Neuron (in vitro differentiated cells): ENCODE results near the gene NAT14.
A peak's percentile ranks its signal among the peaks of the same experiment; 100 is the strongest.

Experiments
- H2AFZ ChIP-seq: one replicate; pipeline ENCODE4 v1.6.1; 2013; ENCODE audit warnings: low read depth, mild to moderate bottlenecking, inconsistent platforms, low read length, moderate library complexity
- H3K27me3 ChIP-seq: one replicate; pipeline ENCODE4 v1.6.1; 2013; ENCODE audit warnings: low read length; ENCODE audit not compliant: insufficient read depth
- H3K36me3 ChIP-seq: one replicate; pipeline ENCODE4 v1.6.1; 2013; ENCODE audit warnings: low read length; ENCODE audit not compliant: insufficient read depth
- H3K4me1 ChIP-seq: one replicate; pipeline ENCODE4 v1.6.1; 2013; ENCODE audit warnings: low read length; ENCODE audit not compliant: insufficient read depth
- H3K4me3 ChIP-seq: 2 replicates; pipeline ENCODE4 v1.5.1; 2013; ENCODE audit warnings: mild to moderate bottlenecking, low read length, moderate library complexity
- H3K9me3 ChIP-seq: one replicate; pipeline ENCODE4 v1.6.1; 2013; ENCODE audit warnings: low read length

NAT14 gene

DNA sequence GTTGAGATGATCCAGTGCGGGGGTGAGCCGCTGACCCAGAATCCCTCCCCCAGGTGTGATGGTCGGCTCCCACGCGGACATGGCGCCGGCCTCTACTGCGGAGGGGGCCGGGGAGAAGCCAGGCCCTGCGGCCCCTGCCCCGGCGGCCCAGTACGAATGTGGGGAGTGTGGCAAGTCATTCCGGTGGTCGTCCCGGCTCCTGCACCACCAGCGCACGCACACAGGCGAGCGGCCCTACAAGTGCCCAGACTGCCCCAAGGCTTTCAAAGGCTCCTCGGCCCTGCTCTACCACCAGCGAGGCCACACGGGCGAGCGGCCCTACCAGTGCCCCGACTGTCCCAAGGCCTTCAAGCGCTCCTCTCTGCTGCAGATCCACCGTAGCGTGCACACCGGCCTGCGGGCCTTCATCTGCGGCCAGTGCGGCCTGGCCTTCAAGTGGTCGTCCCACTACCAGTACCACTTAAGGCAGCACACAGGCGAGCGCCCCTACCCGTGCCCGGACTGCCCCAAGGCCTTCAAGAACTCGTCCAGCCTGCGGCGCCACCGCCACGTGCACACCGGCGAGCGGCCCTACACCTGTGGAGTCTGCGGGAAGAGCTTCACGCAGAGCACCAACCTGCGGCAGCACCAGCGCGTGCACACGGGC lies 3.7 kb upstream of the NAT14 start:
- no peaks in the 10 kb centered on the region for H3K9me3 ChIP-seq
- H3K36me3 ChIP-seq, result peaks cover 3% of the 10 kb centered on the region
- H3K27me3 ChIP-seq, result no peaks in the 10 kb centered on the region
- H2AFZ ChIP-seq, result no peak overlapping the region
- H3K4me3 ChIP-seq, result no peak overlapping the region
- peaks cover 34% of the 10 kb centered on the region for H3K4me1 ChIP-seq

- Histone ChIP-seq H3K9me3 (no peaks in the 10 kb centered on the region), H3K4me3 (no peak overlapping the region), H2AFZ (no peak overlapping the region), H3K4me1 (peaks cover 39% of the 10 kb centered on the region), H3K27me3 (no peaks in the 10 kb centered on the region), H3K36me3 (peaks cover 3% of the 10 kb centered on the region)
Observed at GRCh38 chr19:55481794-55482155, 3.2 kb upstream of the NAT14 start.

DNA sequence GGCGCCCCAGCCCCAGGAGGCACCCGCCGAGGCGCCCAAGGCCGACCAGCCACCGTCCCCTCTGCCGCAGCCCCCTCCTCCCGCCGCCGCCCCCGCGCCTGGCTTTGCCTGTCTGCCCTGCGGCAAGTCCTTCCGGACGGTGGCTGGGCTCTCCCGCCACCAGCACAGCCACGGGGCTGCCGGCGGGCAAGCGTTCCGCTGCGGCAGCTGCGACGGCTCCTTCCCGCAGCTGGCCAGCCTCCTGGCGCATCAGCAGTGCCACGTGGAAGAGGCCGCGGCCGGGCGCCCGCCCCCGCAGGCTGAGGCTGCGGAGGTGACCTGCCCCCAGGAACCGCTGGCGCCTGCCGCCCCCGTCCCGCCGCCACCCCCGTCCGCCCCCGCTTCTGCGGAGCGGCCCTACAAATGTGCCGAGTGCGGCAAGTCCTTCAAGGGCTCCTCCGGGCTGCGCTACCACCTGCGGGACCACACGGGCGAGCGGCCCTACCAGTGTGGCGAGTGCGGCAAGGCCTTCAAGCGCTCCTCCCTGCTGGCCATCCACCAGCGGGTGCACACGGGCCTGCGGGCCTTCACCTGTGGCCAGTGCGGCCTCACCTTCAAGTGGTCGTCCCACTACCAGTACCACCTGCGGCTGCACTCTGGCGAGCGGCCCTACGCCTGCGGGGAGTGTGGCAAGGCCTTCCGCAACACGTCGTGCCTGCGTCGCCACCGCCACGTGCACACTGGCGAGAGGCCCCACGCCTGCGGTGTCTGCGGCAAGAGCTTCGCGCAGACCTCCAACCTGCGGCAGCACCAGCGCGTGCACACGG lies 2.6 kb upstream of the NAT14 start:
- Histone ChIP-seq H3K9me3 (no peaks in the 10 kb centered on the region), H3K36me3 (peaks cover 3% of the 10 kb centered on the region), H3K4me3 (no peak overlapping the region), H3K4me1 (peaks cover 43% of the 10 kb centered on the region), H2AFZ (no peak overlapping the region), H3K27me3 (no peaks in the 10 kb centered on the region)

DNA sequence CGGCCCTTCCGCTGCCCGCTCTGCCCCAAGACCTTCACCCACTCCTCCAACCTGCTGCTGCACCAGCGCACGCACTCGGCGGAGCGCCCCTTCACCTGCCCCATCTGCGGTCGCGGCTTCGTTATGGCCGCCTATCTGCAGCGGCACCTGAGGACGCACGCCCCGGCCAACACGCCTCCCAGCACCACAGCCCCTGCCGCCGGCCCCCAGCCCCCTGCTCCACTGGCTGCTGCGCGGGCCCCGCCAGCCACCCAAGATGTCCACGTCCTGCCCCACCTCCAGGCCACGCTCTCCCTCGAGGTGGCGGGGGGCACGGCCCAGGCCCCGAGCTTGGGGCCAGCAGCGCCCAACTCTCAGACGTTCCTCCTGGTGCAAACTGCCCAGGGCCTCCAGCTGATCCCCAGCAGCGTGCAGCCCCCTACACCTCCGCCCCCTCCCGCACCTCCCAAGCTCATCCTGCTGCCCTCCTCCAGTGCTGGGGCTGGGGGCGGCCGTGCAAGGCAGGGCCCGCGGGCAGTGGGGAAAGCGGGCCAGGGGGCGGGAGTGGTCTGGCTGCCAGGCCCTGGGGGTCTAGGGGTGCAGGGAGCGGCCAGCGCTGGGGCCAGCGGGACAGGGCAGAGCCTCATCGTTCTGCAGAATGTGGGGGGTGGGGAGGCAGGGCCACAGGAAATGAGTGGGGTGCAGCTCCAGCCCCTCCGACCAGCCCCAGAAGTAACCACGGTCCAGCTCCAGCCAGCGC lies 1.9 kb upstream of the NAT14 start:
- Histone ChIP-seq H2AFZ (no peak overlapping the region), H3K27me3 (no peaks in the 10 kb centered on the region), H3K4me3 (no peak overlapping the region), H3K36me3 (peaks cover 3% of the 10 kb centered on the region), H3K4me1 (peaks cover 45% of the 10 kb centered on the region), H3K9me3 (no peaks in the 10 kb centered on the region)

- H2AFZ ChIP-seq, result peak overlapping the region; percentile 66
- peak overlapping the region; percentile 67 for H3K4me3 ChIP-seq
Observed at GRCh38 chr19:55483706-55484592, 1.0 kb upstream of the NAT14 start.

DNA sequence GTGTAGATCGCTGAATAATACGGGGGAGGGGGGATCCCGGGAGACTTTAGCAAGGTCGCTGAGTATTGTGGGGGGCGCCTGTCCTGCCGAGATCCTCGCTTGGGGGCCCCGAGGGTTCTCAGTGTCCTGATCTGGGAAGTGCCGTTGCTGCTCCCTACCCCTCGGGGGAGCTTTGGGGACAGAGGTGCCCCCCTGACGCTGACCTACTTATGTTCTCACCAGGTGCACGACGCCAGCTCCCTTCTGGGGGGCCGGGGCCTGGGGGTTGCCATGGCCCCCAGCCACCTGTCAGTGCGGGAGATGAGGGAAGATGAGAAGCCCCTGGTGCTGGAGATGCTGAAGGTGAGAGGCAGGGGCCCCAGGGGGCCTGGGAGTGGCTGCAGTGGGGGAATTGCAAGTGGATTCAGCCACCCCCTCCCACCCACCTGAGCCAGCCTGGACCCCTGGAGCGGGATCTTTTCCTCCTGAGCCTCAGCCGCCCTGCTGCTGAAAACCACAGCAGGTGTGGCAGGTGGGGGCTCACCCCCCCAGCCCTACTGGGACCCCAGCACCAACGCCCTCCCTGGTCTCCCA lies 537 bp downstream of the NAT14 start:
- H3K4me1 ChIP-seq, result peaks cover 56% of the 10 kb centered on the region
- H3K4me3 ChIP-seq, result peak overlapping the region; percentile 67
- H2AFZ ChIP-seq, result peak overlapping the region; percentile 66
- H3K9me3 ChIP-seq, result no peaks in the 10 kb centered on the region
- H3K27me3 ChIP-seq, result no peaks in the 10 kb centered on the region
- peaks cover 3% of the 10 kb centered on the region for H3K36me3 ChIP-seq

More at GRCh38 chr19:55483706-55484592, 1.0 kb upstream of the NAT14 start:
- Histone ChIP-seq H3K36me3 (peaks cover 3% of the 10 kb centered on the region), H3K27me3 (no peaks in the 10 kb centered on the region), H3K9me3 (no peaks in the 10 kb centered on the region), H3K4me1 (peaks cover 49% of the 10 kb centered on the region)

GRCh38 chr19:55486043-55486970 lies 1.3 kb downstream of the NAT14 start:
- H3K4me1 ChIP-seq, result peaks cover 60% of the 10 kb centered on the region
- H3K27me3 ChIP-seq, result no peaks in the 10 kb centered on the region
- no peak overlapping the region for H2AFZ ChIP-seq
- H3K36me3 ChIP-seq, result peaks cover 3% of the 10 kb centered on the region
- no peaks in the 10 kb centered on the region for H3K9me3 ChIP-seq
- H3K4me3 ChIP-seq, result peak overlapping the region; percentile 67

DNA sequence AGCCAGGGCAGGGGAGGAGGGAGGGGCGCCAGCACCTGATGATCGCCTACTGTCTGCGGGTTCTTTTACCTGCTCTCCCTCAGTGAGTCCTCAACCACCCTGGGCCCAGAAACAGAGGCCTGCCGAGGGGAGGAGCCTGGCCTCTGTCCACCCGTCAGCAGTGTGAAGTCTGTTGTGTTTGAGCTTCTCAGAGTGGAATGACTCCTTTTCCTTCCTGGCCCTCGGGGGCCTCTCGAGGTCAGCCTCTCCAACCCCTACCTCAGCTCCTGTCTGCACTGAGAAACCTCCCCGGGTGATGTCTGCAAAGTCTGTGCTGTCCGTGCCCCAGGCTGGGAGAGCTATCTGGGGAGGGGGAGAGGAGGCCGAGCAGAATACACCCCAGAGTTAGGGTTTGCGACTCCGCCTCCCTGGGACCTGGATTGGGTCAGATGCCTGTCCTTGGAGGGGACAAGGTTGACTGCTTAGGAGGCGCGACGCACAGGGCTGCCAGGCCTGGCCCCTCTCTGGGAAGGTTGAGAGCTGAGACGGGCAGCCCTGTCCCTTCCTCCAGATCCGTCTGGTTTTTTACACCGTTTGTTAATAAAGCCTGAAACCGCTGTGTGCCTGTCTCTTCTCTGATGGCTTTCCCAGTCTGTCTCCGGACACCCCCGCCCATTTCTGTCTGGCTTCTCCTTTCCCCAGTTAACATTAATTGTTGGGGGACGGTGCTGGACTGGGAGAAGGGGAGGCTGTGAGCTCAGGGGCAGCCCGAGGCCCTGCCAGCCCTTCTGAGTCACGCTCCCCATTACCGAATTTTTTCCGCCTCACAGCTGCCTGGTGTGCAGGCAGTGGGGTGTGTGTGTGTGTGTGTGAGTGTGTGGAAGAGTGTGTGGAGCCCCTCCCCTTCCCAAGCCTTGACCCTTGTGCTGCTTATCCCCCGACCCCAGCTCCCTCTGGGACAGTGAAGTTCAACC lies 2.3 kb downstream of the NAT14 start:
- Histone ChIP-seq H3K4me1 (peaks cover 60% of the 10 kb centered on the region), H3K27me3 (no peaks in the 10 kb centered on the region), H2AFZ (no peak overlapping the region), H3K9me3 (no peaks in the 10 kb centered on the region), H3K4me3 (peak overlapping the region; percentile 1), H3K36me3 (peaks cover 3% of the 10 kb centered on the region)

- no peaks in the 10 kb centered on the region for H3K27me3 ChIP-seq
- no peaks in the 10 kb centered on the region for H3K9me3 ChIP-seq
- H2AFZ ChIP-seq, result no peak within 1 kb of the TSS
- H3K36me3 ChIP-seq, result no peaks in the 10 kb centered on the region
- H3K4me3 ChIP-seq, result peak within 1 kb of the TSS; percentile 17
- H3K4me1 ChIP-seq, result peaks cover 60% of the 10 kb centered on the region
Observed at GRCh38 chr19:55487924-55488687, 3.1 kb downstream of the NAT14 start, which contains the start of gene SSC5D. TSS of gene SSC5D (plus strand) at chr19:55488436. CDS start at chr19:55488590, 154 bp downstream.

DNA sequence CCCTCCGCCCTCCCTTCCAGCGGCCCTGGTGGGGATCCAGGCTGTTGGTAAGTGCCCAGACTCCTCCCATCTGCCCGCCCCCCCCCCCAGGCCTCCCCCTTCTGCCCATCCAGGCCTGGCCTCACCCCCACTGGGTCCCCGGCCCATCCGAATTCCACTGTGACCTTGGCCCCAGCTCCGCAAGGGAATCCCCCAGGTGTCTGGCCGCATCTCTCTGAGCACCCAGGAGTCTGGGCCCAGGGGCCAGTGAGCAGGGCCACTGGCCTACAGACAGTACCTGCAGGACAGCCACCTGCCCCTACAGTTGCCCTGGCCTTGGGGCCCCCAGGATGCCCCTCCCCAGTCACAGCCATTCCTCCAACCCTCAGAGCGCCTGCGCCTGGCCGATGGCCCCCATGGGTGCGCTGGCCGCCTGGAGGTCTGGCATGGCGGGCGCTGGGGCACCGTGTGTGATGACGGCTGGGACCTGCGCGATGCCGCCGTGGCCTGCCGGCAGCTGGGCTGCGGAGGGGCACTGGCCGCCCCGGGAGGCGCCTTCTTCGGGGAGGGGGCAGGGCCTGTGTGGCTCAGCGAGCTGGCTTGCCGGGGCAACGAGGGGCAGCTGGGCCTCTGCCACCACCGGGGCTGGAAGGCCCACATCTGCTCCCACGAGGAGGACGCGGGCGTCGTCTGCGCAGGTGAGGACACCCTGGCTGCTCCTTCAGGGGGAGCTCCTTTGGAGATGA lies 4.2 kb downstream of the NAT14 start:
- Histone ChIP-seq H3K36me3 (no peaks in the 10 kb centered on the region), H3K4me3 (no peak overlapping the region), H2AFZ (no peak overlapping the region), H3K27me3 (no peaks in the 10 kb centered on the region), H3K4me1 (peaks cover 54% of the 10 kb centered on the region), H3K9me3 (no peaks in the 10 kb centered on the region)
